Measurements from ENCODE around the gene TCTN2.

Gene TCTN2

GRCh38 chr12:123744836-123745235 is 73.9 kb downstream of the TCTN2 start:
- DNase-seq: no peak

DNA sequence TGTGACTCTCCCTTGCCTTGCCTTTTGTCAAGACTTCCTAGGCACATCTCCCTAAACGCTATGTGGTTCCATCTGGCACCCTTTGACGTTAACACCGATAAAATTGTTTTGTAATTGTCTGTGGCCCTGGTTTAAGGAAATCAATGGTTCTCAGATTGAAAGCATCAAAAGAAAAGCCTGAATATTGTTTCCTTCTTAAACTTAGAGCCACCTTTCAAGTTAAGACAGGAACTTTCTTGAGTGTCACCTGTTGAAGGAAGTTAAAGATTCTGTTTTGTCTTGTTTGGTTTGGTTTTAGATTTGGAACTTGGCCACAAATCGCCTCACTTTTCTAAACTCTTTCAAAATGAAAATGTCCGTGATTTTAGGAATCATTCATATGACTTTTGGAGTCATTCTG is 76.4 kb downstream of the TCTN2 start:
- DNase-seq: no peak

GRCh38 chr12:123748161-123748560 is 77.2 kb downstream of the TCTN2 start:
- DNase-seq: no peak

DNA sequence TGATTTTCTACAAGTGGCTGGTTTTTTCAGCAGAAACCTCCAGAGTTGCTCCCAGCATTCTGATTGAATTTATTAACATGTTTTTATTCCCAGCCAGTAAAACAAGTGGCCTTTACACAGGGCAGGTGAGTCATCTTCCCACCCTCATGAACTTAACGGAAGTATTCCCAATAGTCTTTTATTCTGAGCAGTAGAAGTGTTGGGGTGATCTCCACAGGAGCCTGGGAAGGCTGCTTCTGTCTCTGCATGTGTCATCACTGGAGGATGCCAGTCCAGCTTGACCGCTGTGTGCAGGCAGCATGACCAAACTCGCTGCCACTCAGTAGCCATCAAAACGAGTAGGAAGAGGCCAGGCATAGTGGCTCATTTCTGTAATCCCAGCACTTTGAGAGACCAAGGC is 77.7 kb downstream of the TCTN2 start:
- DNase-seq: no peak

GRCh38 chr12:123749355-123749754 is 78.4 kb downstream of the TCTN2 start:
- no peak for DNase-seq

- DNase-seq: no peak
Observed at GRCh38 chr12:123750159-123750656, 79.3 kb downstream of the TCTN2 start.

GRCh38 chr12:123752046-123752445 is 81.1 kb downstream of the TCTN2 start:
- DNase-seq: no peak

DNA sequence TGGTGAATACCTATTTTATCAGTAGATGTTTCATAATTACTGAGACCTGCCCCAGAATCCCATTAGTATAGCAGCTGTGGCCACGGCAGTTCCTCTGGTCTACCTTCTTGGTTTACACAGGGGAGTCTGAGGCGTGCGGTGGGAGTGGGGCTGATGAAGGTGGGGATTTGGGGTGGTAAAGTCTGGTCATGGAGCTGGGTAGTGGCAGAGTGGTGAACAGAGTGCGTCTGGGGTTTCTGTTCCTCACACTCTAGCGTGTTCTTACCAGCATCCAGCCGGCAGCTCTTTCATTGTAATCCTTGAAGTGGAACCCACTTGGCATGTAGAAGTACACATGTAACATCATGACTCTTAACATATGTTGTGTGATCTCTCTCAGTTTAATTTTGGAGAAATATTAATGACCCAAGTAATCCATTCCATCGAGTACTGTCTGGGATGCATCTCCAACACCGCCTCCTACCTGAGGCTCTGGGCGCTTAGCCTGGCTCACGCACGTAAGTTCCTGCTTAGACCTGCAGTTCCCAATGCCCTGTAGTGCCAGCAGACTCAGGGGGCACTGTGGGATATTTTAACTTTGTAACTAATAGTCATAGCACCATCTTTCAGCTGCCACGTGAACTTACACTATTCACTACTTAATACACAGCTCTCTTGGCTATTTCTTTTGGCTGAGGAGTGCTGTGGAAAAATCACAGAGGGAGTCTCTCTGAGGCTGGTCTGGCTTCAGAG is 83.3 kb downstream of the TCTN2 start:
- no peak for DNase-seq

DNA sequence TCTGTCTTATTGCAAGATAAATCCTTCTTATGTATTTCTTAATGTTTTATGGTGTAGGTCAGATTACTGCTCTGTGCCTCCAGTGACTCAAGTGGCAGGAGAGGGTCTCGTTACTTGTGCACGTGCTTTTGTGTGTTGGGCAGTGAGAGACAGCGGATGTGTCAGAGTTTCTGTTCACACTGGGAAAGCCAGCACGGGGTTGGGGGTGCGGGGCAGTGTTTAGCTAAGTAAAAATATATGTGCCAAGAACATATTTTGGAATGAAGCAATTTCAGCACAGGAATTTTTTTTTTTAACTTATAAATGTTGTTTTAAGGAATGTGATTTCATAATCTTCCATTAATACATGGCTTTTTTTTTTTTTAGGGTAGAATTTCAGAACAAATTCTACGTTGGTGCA is 86.6 kb downstream of the TCTN2 start:
- no peak for DNase-seq
